ENCODE results near the gene SNX5.

SNX5 gene

DNA sequence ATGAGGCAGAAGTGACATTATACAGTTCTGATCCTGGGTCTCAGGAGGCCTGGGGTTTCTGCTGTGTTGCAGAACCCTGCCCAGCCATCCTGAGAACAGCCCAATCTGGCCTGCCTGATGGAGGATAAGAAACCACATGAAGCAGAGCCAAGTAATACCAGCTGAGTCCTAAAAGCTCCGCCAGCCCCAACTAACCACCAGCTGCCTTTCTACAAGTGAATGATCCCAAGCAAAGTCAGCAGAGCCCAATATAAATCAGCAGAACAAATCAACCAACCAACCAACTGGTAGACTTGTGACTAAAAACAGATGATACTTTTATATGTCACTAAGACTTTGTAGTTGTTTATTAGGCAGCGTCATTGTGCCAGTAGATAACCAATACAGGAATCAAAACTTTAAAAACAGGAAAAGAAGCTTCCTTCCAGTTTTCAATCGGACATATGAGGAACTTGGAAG is 52.1 kb downstream of the SNX5 start:
- no peak for DNase-seq (ENCODE audit: low read depth)

- no peak for DNase-seq (ENCODE audit: low read depth)
Measured at GRCh38 chr20:17914957-17915356, 53.6 kb downstream of the SNX5 start.

- no peak for DNase-seq (ENCODE audit: low read depth)
Measured at GRCh38 chr20:17912916-17913315, 55.7 kb downstream of the SNX5 start.

DNA sequence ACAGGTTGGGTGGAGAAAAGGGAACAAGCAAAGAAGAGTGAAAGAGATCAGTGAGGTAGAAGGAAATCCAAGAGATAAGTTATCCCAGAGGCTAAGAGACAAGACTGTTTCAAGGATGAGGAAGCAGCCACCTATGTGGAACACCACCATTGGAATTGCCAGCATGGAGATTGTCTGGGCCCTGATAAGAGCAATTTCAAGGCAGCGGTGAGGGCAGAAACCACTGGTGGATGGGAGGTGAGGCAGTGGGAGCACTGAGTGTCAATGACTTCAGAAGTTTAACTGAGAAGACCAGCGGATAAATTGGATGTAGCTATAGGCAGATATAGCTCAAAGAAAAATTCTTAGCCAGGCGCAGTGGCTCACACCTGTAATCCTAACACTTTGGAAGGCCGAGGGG is 56.7 kb downstream of the SNX5 start:
- DNase-seq (ENCODE audit: low read depth), result no peak

- no peak for DNase-seq (ENCODE audit: low read depth)
Measured at GRCh38 chr20:17910828-17911294, 57.7 kb downstream of the SNX5 start.

DNA sequence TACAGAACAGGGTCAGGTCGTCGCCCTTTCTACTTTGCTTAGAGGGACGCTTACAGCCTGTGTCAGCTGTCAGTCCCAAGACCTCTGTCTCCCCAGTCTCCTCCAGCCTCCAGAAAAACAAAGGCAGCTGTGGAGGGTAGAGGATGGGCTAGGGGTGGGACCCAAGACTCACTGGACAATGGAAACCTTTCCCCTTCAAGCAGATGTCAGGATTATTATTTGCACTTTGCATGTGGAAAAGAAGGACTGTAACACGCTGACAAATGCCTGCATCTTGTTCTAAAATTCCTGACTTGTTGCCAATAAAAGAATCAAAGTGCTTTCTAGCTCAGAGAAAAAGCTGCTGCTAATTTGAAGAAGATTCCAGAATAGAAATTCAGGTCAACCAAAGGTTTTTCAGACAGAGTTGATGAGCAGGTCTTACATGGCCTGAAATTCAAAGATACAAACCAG is 58.7 kb downstream of the SNX5 start:
- no peak for DNase-seq (ENCODE audit: low read depth)

DNA sequence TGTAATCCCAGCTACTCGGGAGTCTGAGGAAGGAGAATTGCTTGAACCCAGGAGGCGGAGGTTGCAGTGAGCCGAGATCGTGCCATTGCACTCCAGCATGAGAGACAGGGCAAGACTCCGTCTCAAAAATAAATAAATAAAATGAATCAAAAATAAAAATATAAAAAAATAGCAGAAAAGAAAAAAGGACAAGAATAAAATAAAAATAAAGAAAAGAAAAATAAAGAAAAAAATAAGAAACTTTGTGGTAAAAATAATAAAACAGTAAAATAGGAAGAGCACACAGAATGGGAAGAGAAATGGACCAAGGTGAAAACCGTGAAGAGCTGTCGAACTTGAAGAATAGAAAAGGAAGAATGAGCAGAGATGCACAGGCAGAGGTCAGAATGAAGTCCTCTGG is 63.0 kb downstream of the SNX5 start:
- no peak for DNase-seq (ENCODE audit: low read depth)

- DNase-seq (ENCODE audit: low read depth), result no peak
Measured at GRCh38 chr20:17904027-17904426, 64.6 kb downstream of the SNX5 start.

- DNase-seq (ENCODE audit: low read depth), result no peak
Measured at GRCh38 chr20:17902531-17903083, 66.0 kb downstream of the SNX5 start.

GRCh38 chr20:17901971-17902370 is 66.6 kb downstream of the SNX5 start:
- no peak for DNase-seq (ENCODE audit: low read depth)

DNA sequence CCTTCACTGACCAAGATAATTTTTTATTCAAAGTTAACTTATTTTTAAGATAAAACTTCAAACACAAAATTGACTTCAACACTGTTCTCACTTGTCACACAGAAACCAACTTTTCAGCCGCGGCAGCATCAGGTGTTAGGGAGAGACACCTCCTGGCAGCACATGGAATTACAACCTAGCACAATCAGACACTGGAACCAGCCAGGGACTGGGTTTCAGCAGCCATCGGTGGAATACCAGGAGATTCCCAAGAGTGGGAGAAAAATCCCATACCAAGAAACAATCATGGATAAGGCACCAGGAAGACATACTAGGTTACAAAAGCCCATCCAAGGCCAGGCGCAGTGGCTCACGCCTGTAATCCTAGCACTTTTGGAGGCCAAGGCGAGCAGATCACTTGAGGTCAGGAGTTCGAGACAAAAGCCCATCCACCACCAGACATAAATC is 70.0 kb downstream of the SNX5 start:
- DNase-seq (ENCODE audit: low read depth), result peak; percentile 32

DNA sequence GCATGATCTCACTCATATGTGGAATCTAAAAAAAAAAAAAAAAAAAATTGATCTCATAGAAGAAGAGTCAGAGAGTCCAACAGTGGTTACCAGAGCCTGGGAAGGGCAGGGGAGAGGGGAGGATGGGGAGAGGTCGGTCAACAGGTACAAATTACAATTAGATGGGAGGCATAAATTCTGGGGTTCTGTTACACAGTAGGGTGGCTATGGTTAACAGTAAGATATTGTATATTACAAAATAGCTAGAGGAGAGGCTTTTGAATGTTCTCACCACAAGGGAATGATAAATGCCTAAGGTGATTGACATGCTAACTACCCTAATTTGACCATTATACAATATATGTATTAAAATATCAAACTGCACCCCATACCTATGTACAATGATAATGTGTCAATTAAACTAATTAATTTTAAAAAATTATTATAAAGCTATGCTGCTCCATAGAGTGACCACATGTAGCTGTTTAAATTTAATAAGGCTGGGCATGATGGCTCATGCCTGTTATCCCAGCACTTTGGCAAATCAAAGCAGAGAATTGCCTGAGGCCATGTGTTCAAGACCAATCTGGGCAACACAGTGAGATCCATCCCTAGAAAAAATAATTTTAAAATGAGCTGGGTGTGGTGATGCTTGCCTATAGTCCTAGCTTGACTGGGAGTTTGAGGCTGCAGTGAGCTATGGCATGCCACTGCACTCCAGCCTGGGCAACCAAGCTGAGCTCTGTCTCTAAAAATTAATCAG is 70.9 kb downstream of the SNX5 start:
- DNase-seq (ENCODE audit: low read depth), result no peak

- DNase-seq (ENCODE audit: low read depth), result no peak
Measured at GRCh38 chr20:17896771-17897369, 71.7 kb downstream of the SNX5 start.

DNA sequence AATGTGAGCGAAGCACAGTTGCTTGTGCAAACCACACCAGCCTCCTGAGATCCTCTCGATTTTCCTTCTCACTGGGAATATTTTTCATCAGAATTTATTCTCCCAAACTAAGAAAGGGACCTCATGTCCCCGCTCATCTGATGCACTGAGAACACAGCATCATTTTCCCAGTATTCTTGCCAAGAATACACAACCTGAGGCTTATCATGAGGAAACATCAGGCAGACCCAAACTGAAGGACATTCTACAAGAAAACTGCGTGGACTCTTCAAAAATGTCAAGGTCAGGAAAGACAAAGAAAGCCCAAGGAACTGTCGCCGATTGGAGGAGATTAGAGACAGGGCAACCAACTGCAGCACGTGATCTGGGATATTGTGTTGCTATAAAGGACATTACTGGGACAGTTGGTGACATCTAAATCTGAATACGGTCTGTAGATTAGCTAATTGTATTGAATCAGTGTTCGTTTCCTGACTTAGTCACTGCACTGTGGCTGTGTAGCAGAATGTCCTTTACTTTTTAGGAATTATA is 72.3 kb downstream of the SNX5 start:
- no peak for DNase-seq (ENCODE audit: low read depth)

DNA sequence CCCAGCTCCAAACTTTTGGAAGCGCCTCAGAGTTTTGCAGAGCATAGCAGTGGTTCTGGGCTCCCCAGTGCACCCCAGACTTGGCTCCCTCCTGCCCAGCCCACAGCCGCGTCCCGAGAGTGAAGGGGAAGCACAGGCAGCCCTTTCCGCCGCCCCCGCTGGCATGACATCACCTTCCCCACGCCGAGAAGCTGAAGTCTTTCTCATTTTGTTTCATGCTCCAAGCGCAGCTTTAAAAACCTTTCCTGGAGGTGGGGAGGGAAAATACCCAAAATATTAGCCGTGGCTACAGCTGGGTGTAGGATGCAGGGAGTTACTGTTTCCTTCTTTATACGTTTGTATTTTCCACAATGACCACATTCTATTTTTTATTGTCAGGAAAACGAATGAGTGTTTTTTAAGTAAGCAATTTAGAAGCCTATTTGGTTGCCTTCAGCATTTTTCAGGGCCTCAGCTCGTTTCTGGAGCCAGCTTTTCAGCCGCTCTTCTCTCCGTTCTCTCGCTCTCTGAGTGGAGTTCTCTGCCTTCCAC is 72.9 kb downstream of the SNX5 start:
- no peak for DNase-seq (ENCODE audit: low read depth)

DNA sequence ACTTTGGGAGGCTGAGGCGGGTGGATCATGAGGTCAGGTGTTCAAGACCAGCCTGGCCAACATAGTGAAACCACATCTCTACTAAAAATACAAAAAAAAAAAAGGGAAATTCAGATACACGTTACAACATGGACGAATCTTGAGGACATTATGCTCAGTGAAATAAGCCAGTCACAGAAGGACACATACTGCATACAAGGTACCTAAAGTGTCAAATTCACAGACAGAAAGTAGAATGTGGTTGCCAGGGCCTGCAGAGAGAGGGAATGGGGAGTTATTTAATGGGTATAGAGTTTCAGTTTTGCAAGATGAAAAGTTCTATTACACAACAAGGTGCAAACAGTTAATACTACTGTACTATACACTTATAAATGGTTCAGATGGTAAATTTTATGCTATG is 75.1 kb downstream of the SNX5 start:
- no peak for DNase-seq (ENCODE audit: low read depth)

DNA sequence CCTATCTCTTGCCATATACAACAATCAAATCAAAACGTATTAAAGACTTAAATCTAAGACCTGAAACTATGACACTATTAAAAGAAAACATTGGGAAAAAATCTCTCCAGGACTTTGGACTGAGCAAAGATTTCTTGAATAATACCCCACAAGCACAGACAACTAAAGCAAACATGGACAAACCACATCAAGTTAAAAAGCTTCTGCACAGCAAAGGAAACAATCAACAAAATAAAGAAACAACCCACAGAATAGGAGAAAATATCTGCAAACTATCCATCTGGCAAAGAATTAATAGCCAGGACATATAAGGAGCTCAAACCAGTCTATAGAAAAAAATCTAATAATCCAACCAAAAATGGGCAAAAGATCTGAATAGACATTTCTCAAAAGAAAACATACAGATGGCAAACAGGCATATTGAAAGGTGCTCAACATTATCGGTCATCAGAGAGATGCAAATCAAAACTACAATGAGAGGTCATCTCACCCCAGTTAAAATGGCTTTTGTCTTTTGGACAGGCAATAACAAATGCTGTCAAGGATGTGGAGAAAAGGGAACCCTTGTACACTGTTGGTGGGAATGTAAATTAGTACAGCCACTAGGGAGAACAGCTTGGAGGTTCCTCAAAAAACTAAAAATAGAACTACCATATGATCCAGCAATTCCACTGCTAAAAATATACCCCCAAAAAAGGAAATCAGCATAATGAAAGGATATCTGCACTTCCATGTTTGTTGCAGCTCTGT is 76.2 kb downstream of the SNX5 start:
- no peak for DNase-seq (ENCODE audit: low read depth)

Measured in activated T-helper 1 cell treated with Interleukin-2 at 50 U/mL for 16 hours (primary cell).